VCaP (cell line): ENCODE data around the gene GTSE1.

Source experiments
- H3K27ac ChIP-seq: fragments of 450-650 bp; 2 replicates; pipeline ENCODE4 v1.5.1; 2017
- TF ChIP-seq, protein P1 (sequence below): fragments of 450-650 bp; conservative IDR thresholded peaks from 2 replicates; pipeline ENCODE4 v1.5.1; 2017; ENCODE audit warnings: mild to moderate bottlenecking, moderate library complexity

Gene GTSE1

GRCh38 chr22:46287873-46288751, 8.6 kb upstream of the GTSE1 start:
- H3K27ac ChIP-seq, result no peak overlapping the region
- TF ChIP-seq, protein P1, sequence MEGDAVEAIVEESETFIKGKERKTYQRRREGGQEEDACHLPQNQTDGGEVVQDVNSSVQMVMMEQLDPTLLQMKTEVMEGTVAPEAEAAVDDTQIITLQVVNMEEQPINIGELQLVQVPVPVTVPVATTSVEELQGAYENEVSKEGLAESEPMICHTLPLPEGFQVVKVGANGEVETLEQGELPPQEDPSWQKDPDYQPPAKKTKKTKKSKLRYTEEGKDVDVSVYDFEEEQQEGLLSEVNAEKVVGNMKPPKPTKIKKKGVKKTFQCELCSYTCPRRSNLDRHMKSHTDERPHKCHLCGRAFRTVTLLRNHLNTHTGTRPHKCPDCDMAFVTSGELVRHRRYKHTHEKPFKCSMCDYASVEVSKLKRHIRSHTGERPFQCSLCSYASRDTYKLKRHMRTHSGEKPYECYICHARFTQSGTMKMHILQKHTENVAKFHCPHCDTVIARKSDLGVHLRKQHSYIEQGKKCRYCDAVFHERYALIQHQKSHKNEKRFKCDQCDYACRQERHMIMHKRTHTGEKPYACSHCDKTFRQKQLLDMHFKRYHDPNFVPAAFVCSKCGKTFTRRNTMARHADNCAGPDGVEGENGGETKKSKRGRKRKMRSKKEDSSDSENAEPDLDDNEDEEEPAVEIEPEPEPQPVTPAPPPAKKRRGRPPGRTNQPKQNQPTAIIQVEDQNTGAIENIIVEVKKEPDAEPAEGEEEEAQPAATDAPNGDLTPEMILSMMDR, result no peak

DNA sequence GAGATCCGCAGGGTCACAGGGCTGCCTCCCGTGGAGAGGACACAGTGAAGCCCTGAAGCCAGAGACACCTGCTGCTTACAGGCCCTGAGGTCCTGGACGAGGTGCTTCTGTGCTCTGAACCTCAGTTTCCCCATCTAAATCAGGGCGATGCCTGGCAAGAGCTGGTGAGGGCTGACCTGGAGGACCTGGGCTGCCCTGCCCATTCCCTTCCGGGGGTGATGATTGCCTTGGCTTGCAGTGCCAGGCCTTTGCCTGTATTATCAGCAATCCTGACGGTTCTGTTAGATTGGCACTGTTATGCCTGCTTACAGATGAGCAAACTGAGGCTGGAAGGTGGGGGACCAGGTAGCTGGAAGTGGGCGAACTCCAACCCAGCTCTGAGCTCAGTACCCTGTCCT, 7.8 kb upstream of the GTSE1 start:
- TF ChIP-seq, protein P1, result no peak
- no peak overlapping the region for H3K27ac ChIP-seq

- TF ChIP-seq, protein P1, result no peak
- no peak overlapping the region for H3K27ac ChIP-seq
Observed at GRCh38 chr22:46289244-46289891, 7.3 kb upstream of the GTSE1 start.

- no peak overlapping the region for H3K27ac ChIP-seq
- TF ChIP-seq, protein P1, result no peak
Observed at GRCh38 chr22:46290121-46290842, 6.4 kb upstream of the GTSE1 start.

DNA sequence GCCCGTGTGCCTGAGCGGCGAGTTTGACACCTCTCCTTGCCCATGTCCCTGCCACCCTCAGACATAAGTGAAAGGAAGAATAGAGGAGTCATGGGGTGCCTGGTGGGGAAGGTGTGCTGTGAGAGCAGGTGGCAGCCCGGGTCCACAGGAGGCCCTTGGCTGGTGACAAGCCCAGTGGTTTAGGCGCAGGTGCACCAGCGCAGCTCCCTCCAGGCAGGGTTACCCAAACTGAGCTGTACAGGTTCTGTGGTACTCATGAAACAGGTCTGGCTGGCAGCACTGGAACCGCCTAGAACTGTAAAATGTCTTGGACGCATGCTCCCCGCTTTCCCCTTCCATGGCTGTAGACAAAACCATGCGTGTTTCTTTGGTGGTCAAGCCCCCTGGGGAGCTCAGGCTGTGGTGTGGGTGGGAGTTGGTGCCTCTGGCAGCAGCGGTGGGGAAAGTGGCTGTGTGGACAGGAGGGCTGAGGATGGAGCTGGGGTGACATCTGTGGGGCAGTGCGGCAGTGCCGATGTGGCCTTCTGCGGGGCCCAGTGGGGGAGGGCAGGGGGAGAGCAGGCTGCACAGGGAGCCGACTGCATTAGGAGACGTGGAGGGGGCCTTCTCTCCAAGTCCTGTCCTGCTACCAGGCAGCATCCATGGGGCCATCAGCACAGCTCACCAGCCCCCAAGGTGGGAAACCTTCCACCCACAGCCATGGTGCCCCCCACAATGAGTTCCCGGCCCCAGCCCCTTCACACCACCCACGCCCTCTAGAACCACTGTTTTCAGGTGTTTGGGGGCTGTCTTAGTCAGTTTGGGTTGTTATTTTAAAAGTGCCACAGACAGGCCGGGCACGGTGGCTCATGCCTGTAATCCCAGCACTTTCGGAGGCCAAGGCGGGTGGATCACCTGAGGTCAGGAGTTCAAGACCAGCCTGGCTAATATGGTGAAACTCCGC, 5.6 kb upstream of the GTSE1 start:
- TF ChIP-seq, protein P1, result no peak
- no peak overlapping the region for H3K27ac ChIP-seq

DNA sequence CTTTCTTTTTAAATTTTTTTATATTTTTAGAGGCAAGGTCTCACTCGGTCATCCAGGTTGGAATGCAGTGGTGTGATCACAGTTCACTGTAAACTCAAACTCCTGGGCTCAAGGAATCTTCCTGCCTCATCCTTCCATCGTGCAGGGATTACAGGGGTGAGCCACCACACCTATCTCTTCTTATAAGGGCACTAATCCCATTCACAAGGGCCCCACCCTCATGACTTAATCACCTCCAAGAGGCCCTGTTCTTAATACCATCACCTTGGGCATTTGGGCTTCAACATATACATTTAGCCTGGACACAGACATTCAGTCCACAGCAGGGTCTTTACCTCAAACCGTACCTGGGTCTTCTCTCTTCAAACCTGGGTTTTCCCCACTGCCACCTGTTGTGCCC, 4.5 kb upstream of the GTSE1 start:
- TF ChIP-seq, protein P1, result no peak
- no peak overlapping the region for H3K27ac ChIP-seq
